Activated CD4-positive, alpha-beta T cell treated with anti-CD3 and anti-CD28 coated beads for 36 hours (primary cell): Measurements from ENCODE around the gene RADIL. TPM values are rescaled to one million over a fixed set of nuclear protein-coding genes. Genes with fewer than 3 reads are reported as not detected.

Experiments
- ATAC-seq: fragments of 200-7000 bp; cut with Tn5 transposase; one replicate; pipeline ENCODE4 v1.10.0; 2021; ENCODE audit warnings: mild to moderate bottlenecking, moderate library complexity
- CTCF ChIA-PET: fragments of 350-600 bp; sonication (Branson Sonifier 250); formaldehyde crosslinking; loops from one replicate; lab custom pipeline; 2021; ENCODE audit warnings: antibody characterized with exemption; lab: Charles Lee
- POLR2A ChIA-PET: fragments of 350-600 bp; sonication (Branson Sonifier 250); formaldehyde crosslinking; loops from one replicate; lab custom pipeline; 2021; ENCODE audit warnings: antibody characterized with exemption, inconsistent platforms; lab: Charles Lee
- DNase-seq: peaks from one replicate; pipeline ENCODE4 v3.0.0-alpha.2; 2020
- H3K27ac Mint-ChIP-seq: one replicate; pipeline ENCODE4 v1.8.0; 2021; ENCODE audit warnings: mixed read lengths
- H3K27me3 Mint-ChIP-seq: one replicate; pipeline ENCODE4 v1.8.0; 2021; ENCODE audit warnings: mixed read lengths
- H3K36me3 Mint-ChIP-seq: one replicate; pipeline ENCODE4 v1.8.0; 2021; ENCODE audit warnings: low read depth, mixed read lengths
- H3K4me1 Mint-ChIP-seq: one replicate; pipeline ENCODE4 v1.8.0; 2021; ENCODE audit warnings: mixed read lengths
- H3K4me3 Mint-ChIP-seq: one replicate; pipeline ENCODE4 v1.8.0; 2021; ENCODE audit warnings: mild to moderate bottlenecking, moderate library complexity, mixed read lengths
- H3K9me3 Mint-ChIP-seq: one replicate; pipeline ENCODE4 v1.8.0; 2021; ENCODE audit warnings: low read depth, mixed read lengths
- intact Hi-C, 2 experiments: fragments of 100-400 bp; cut with DNase I in 1 of 2; cut with micrococcal nuclease in 1 of 2; formaldehyde crosslinking; loops; one replicate each; pipeline versions ENCODE4 v1.14.2 to v1.15.1; 2022 to 2024; cut with DNase I, micrococcal nuclease
- total RNA-seq, 2 experiments: library from RNA; stranded (reverse); gene quantifications; one replicate each; pipeline ENCODE4 v1.2.3, GENCODE V29; 2021

Gene RADIL
- total RNA-seq, 2 experiments from 2014 or later = 0.42 to 0.69 TPM

GRCh38 chr7:4866528-4867496 is 16.7 kb downstream of the RADIL start:
- DNase-seq = no peak
- intact Hi-C loops = no loop called here
- POLR2A ChIA-PET = interaction anchor here (0.7 kb wide), 1 partner anchor 193 kb away, joined by 3 read pairs; no protein-coding TSS in a partner anchor
- CTCF ChIA-PET = interaction anchor here (1.0 kb wide), 1 partner anchor 37 kb away, joined by 5 read pairs; no protein-coding TSS in a partner anchor
- H3K9me3 Mint-ChIP-seq = peaks cover 2% of the 10 kb centered on the region
- peaks cover 4% of the 10 kb centered on the region for H3K36me3 Mint-ChIP-seq
- H3K4me1 Mint-ChIP-seq = peaks cover 1% of the 10 kb centered on the region
- no peak overlapping the region for H3K27ac Mint-ChIP-seq
- no peak overlapping the region for H3K4me3 Mint-ChIP-seq
- H3K27me3 Mint-ChIP-seq = peaks cover 37% of the 10 kb centered on the region
- no peak for ATAC-seq

DNA sequence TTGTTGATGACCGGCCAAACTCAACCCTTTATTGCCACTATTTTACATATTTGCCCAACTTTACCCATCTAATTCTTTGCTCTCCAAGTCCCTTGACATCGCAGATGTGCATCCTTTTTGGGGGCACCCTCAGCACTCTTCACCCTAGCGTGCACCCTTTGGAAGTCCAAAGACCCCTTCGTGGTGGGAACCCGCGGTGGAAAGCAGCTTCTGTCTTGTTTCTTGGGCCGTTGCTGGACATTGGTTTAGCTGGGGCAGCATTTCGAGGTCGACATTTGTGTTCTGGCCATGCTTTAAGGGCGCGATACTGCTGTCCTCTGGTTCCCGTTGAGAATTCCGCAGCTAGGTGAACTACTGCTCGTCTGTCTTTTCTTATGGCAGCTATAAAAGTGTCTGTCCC is 21.4 kb downstream of the RADIL start:
- H3K27me3 Mint-ChIP-seq = peaks cover 56% of the 10 kb centered on the region
- intact Hi-C loops = no loop called here
- ChIA-PET POLR2A (no interaction called here), CTCF (interaction anchor here (0.6 kb wide), 1 partner anchor 262 kb away, joined by 3 read pairs; no protein-coding TSS in a partner anchor)
- no peak for DNase-seq
- no peak for ATAC-seq
- H3K4me3 Mint-ChIP-seq = peak overlapping the region; percentile 11
- H3K27ac Mint-ChIP-seq = no peak overlapping the region
- H3K9me3 Mint-ChIP-seq = peaks cover 2% of the 10 kb centered on the region
- H3K4me1 Mint-ChIP-seq = peaks cover 1% of the 10 kb centered on the region
- H3K36me3 Mint-ChIP-seq = peaks cover 8% of the 10 kb centered on the region

DNA sequence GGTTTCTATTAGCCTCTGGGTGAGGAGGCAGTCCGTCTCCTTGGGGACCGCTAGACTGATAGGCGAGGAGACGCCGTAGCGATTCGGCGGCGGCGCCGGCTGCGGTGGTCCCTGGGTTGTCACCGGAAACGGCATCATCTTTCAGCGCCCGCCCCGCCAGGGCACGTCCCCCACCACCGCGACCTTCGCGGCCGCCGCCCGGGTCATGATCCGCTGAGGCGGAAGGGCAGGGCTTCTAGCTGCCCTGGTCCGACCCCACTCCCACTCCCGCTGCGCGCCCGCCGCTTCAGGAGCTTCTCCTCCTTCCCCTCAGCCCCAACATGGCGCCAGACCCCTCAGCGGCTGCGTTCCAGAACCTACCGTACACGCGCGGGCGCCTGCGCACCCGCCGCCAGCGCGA is 21.8 kb downstream of the RADIL start, which contains the start of gene PAPOLB:
Gene PAPOLB (minus strand): TSS at position 358 of the 400 bp plus-strand sequence. CDS start 220 bp downstream, at position 138.
- CTCF ChIA-PET = no interaction called here
- Mint-ChIP-seq H3K4me1 (peaks cover 1% of the 10 kb centered on the region), H3K27me3 (peaks cover 57% of the 10 kb centered on the region), H3K4me3 (peak within 1 kb of the TSS; percentile 11), H3K9me3 (peaks cover 2% of the 10 kb centered on the region), H3K36me3 (peaks cover 8% of the 10 kb centered on the region), H3K27ac (no peak within 1 kb of the TSS)
- DNase-seq (peak; percentile 29), ATAC-seq (no peak)
- POLR2A ChIA-PET = no interaction called here
- intact Hi-C loops = no loop called here

GRCh38 chr7:4861227-4861626 is 22.3 kb downstream of the RADIL start:
- no peak for DNase-seq
- POLR2A ChIA-PET = no interaction called here
- intact Hi-C loops = no loop called here
- CTCF ChIA-PET = no interaction called here
- Mint-ChIP-seq H3K4me3 (no peak overlapping the region), H3K4me1 (peaks cover 1% of the 10 kb centered on the region), H3K27ac (no peak overlapping the region), H3K27me3 (peaks cover 57% of the 10 kb centered on the region), H3K36me3 (peaks cover 8% of the 10 kb centered on the region), H3K9me3 (peaks cover 2% of the 10 kb centered on the region)
- ATAC-seq = no peak

GRCh38 chr7:4857189-4857588 is 26.3 kb downstream of the RADIL start:
- intact Hi-C loops = no loop called here
- no peak for ATAC-seq
- no peak overlapping the region for H3K4me3 Mint-ChIP-seq
- no peaks in the 10 kb centered on the region for H3K9me3 Mint-ChIP-seq
- ChIA-PET POLR2A (no interaction called here), CTCF (no interaction called here)
- H3K36me3 Mint-ChIP-seq = peaks cover 6% of the 10 kb centered on the region
- DNase-seq = no peak
- H3K27me3 Mint-ChIP-seq = peaks cover 28% of the 10 kb centered on the region
- H3K27ac Mint-ChIP-seq = no peak overlapping the region
- peaks cover 1% of the 10 kb centered on the region for H3K4me1 Mint-ChIP-seq

DNA sequence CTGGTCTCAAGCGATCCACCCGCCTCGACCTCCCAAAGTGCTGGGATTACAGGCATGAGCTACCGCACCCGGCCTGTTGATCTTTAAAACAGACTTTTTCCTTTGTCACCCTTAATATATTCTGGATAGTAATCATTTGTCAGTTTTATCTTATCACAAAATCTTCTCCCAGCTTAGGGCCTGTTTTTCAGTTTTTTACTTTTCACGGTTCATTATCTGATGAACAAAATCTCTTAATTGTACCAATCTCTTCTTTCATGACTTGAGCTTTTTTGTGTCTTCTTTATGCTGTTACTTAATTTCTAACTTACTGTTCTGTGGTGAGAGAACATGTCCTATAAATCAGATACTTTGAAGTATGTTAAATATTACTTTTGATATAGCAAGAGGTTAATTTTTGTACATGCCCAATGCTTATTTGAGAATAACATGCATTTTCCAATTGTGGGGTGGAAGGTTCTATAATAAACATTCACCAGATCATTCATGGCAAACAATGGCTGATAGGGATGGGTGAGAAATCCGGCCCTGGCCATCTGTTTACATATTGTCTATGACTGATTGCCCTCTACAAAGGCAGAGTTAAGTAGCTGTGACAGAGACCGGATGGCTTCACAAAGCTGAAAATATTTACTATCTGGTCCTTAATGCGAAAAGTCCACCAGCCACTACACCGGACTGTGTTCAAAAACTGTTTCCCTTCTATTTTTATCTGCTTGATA is 27.0 kb downstream of the RADIL start:
- H3K4me1 Mint-ChIP-seq = peaks cover 6% of the 10 kb centered on the region
- CTCF ChIA-PET = interaction anchor here (0.6 to 1.2 kb wide), 2 partner anchors 10 to 117 kb away, joined by 3 read pairs; no protein-coding TSS in a partner anchor
- H3K27me3 Mint-ChIP-seq = peaks cover 25% of the 10 kb centered on the region
- POLR2A ChIA-PET = no interaction called here
- DNase-seq = no peak
- H3K27ac Mint-ChIP-seq = no peak overlapping the region
- no peaks in the 10 kb centered on the region for H3K9me3 Mint-ChIP-seq
- no peak overlapping the region for H3K4me3 Mint-ChIP-seq
- intact Hi-C loops = no loop called here
- peaks cover 3% of the 10 kb centered on the region for H3K36me3 Mint-ChIP-seq
- no peak for ATAC-seq

DNA sequence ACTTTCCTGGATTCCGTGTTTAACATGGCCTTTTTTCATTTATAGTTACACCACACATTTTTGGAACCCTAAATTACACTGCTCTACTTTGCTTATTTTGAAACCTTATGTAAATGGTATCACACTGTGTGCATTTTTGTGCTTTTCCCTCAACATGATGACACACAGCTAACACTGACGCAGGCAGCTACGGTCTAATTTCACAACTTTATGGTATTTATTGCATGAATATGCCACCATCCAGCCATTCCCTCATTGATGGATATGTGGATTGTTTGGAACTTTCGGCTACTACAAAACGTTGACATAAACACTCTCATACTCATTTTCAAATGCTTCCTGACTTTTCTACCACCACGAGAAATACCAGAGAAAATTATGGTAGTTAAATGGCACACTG is 28.6 kb downstream of the RADIL start:
- no peaks in the 10 kb centered on the region for H3K36me3 Mint-ChIP-seq
- intact Hi-C loops = no loop called here
- no peaks in the 10 kb centered on the region for H3K9me3 Mint-ChIP-seq
- no peak overlapping the region for H3K4me3 Mint-ChIP-seq
- peaks cover 11% of the 10 kb centered on the region for H3K27me3 Mint-ChIP-seq
- no peak for DNase-seq
- CTCF ChIA-PET = interaction anchor here (1.2 kb wide), 1 partner anchor 9 kb away, joined by 3 read pairs; no protein-coding TSS in a partner anchor
- H3K4me1 Mint-ChIP-seq = peaks cover 9% of the 10 kb centered on the region
- no peak for ATAC-seq
- POLR2A ChIA-PET = no interaction called here
- no peak overlapping the region for H3K27ac Mint-ChIP-seq

DNA sequence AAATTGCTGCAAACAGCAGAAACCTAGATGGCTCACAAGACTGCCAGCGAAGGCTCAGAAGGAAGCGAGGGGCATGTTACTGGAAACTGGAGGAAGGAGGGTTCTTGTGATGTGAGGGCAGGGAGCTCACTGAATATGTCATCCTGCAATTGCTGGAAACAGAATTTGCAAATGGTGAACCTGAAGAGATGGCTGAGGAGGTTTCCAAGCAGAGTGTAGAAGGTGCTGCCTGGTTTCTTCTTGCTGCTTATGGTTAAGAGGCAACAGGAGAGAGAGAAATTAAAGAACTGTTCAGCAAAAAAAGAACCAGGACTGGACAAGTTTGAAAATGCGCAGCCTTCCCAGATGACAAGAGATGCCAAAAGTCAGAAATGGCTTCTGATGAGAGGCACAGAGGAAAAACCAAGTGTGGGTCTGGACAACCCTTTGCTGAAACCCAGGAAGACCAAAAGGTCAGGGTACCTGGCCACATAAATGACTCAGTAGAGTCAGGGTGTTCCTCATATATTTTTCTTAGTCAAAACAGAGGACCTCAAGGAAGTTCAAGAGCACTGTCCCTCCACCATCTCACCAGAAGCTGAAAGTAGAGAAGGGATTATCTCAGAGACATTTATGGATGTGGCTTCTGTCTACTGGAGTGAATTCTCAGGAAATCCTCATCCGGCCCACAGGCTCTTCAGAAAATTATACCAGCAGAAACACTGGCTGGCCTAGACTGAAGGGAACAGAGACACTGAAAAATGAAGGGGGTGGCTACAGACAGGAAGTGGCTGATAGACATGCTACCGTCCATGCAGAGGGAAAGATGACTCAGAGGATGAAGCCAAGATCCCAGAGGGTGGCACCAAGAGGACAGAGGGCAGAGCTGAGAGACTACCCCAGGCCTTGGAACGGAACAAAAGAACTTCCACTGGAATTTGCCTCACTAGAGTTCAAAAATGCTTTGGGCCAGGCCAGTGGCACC is 31.8 kb downstream of the RADIL start:
- CTCF ChIA-PET = no interaction called here
- ATAC-seq = peak; percentile 73
- Mint-ChIP-seq H3K9me3 (no peaks in the 10 kb centered on the region), H3K36me3 (no peaks in the 10 kb centered on the region), H3K4me1 (peaks cover 9% of the 10 kb centered on the region), H3K4me3 (no peak overlapping the region), H3K27ac (no peak overlapping the region), H3K27me3 (peaks cover 6% of the 10 kb centered on the region)
- DNase-seq = no peak
- intact Hi-C loops = no loop called here
- POLR2A ChIA-PET = no interaction called here

- Mint-ChIP-seq H3K4me3 (no peak overlapping the region), H3K9me3 (no peaks in the 10 kb centered on the region), H3K27ac (no peak overlapping the region), H3K27me3 (peaks cover 11% of the 10 kb centered on the region), H3K4me1 (peaks cover 9% of the 10 kb centered on the region), H3K36me3 (no peaks in the 10 kb centered on the region)
- intact Hi-C loops = no loop called here
- ATAC-seq = no peak
- CTCF ChIA-PET = interaction anchor here (1.7 to 1.9 kb wide), 2 partner anchors 10 to 33 kb away, joined by 3 to 11 read pairs; partner anchors contain the start of gene RADIL
- DNase-seq = no peak
- POLR2A ChIA-PET = interaction anchor here (0.7 kb wide), 1 partner anchor 229 kb away, joined by 3 read pairs; no protein-coding TSS in a partner anchor
These were observed 33.2 kb downstream of the RADIL start for GRCh38 chr7:4850262-4850795.

- Mint-ChIP-seq H3K9me3 (no peaks in the 10 kb centered on the region), H3K4me1 (peaks cover 9% of the 10 kb centered on the region), H3K27ac (no peak overlapping the region), H3K36me3 (no peaks in the 10 kb centered on the region), H3K27me3 (peaks cover 16% of the 10 kb centered on the region), H3K4me3 (no peak overlapping the region)
- DNase-seq (peak; percentile 46), ATAC-seq (peak; percentile 64)
- intact Hi-C loops = loop anchor here in 1 of 2 experiments (1.0 kb wide), 2 partner anchors 34 to 236 kb away; partner anchors contain the start of gene RADIL
- CTCF ChIA-PET = interaction anchor here (1.7 to 1.9 kb wide), 2 partner anchors 11 to 34 kb away, joined by 3 to 11 read pairs; partner anchors contain the start of gene RADIL
- POLR2A ChIA-PET = no interaction called here
These were observed 34.1 kb downstream of the RADIL start for GRCh38 chr7:4849390-4849789.
